ENCODE measurements around the gene WDR74. TPM values are rescaled to one million over a fixed set of nuclear protein-coding genes. Genes with fewer than 3 reads are reported as not detected.

WDR74 gene
- total and polyA plus RNA-seq, 9 of the 15 experiments (the other 6 are each of a cell fraction or from before 2014, with no cell fraction given), result 32.7 to 210 (median 114) TPM

GRCh38 chr11:62850911-62851806, 11.8 kb upstream of the WDR74 start (continued):
- TF ChIP-seq CHD7 (IDR thresholded peaks at IDR 0.05; ENCODE audit: low read depth, low read length) (no peak), GABPB2 (CRISPR knock-in tag; conservative IDR thresholded peaks at IDR 0.05) (no peak), ZNF408 (CRISPR knock-in tag; IDR thresholded peaks at IDR 0.05; ENCODE audit: low read depth) (no peak), FOXJ3 (CRISPR knock-in tag; IDR thresholded peaks at IDR 0.05) (no peak), RUNX1 (IDR thresholded peaks at IDR 0.05; ENCODE audit: low read depth) (peak; percentile 77), ARID4B (CRISPR knock-in tag; IDR thresholded peaks at IDR 0.05) (no peak), ZNF695 (CRISPR knock-in tag; IDR thresholded peaks at IDR 0.05) (peak; percentile 85; the same call in 1 of the 2 replicates), ZNF197 (CRISPR knock-in tag; IDR thresholded peaks at IDR 0.05; ENCODE audit: low read depth) (no peak), GTF2F1 (IDR thresholded peaks at IDR 0.05; ENCODE audit: low read depth, low read length) (no peak), SP2 (IDR thresholded peaks at IDR 0.05; ENCODE audit: extremely low read depth, low read depth, low read length, poor library complexity, severe bottlenecking) (peak; percentile 3), SMARCE1 (IDR thresholded peaks at IDR 0.05) (no peak)

Data from K562 (cell line).